Karpas-422 (cell line): ENCODE results near the gene ALX3. TPM values are rescaled to one million over a fixed set of nuclear protein-coding genes. Genes with fewer than 3 reads are reported as not detected.
"Not testable (repeated sequence)": the region's sequence is repeated elsewhere in the genome, so short reads cannot be mapped to it uniquely, and the experiment has no call there.

Experiments used
- DNase-seq: peaks from one replicate; pipeline ENCODE4 v3.0.0-alpha.2; 2015
- H2AFZ ChIP-seq: fragments of 200-600 bp; sonication (generic); 2 replicates; pipeline ENCODE4 v1.6.1; 2014; ENCODE audit warnings: antibody characterized with exemption, low read length, mixed read lengths
- H3K27ac ChIP-seq: fragments of 200-600 bp; sonication (generic); 2 replicates; pipeline ENCODE4 v1.5.1; 2014; ENCODE audit warnings: mild to moderate bottlenecking, low read length, moderate library complexity
- H3K27me3 ChIP-seq: fragments of 200-600 bp; sonication (generic); 2 replicates; pipeline ENCODE4 v1.6.1; 2014; ENCODE audit warnings: low read length, mixed read lengths
- H3K36me3 ChIP-seq: fragments of 200-600 bp; sonication (generic); 2 replicates; pipeline ENCODE4 v1.6.1; 2014; ENCODE audit warnings: low read length, mixed read lengths; ENCODE audit not compliant: insufficient read depth
- H3K4me1 ChIP-seq: fragments of 200-600 bp; sonication (generic); 2 replicates; pipeline ENCODE4 v1.6.1; 2014; ENCODE audit warnings: mild to moderate bottlenecking, low read length, mixed read lengths
- H3K4me2 ChIP-seq: fragments of 200-600 bp; sonication (generic); 2 replicates; pipeline ENCODE4 v1.6.1; 2014; ENCODE audit warnings: low read length, low read depth, mild to moderate bottlenecking; ENCODE audit not compliant: poor library complexity, severe bottlenecking
- H3K4me3 ChIP-seq: fragments of 200-600 bp; sonication (generic); 2 replicates; pipeline ENCODE4 v1.5.1; 2014; ENCODE audit warnings: mild to moderate bottlenecking, antibody characterized with exemption, low read length, mixed read lengths
- H3K79me2 ChIP-seq: fragments of 200-600 bp; sonication (generic); 2 replicates; pipeline ENCODE4 v1.6.1; 2014; ENCODE audit warnings: mild to moderate bottlenecking, low read length, mixed read lengths
- H3K9ac ChIP-seq: fragments of 200-600 bp; sonication (generic); 2 replicates; pipeline ENCODE4 v1.6.0; 2014; ENCODE audit warnings: low read length
- H3K9me2 ChIP-seq: fragments of 200-600 bp; sonication (generic), shearing (Covaris generic); replicated peaks from 2 replicates; pipeline ENCODE4 v1.6.0; 2014; ENCODE audit warnings: mild to moderate bottlenecking, low read length, moderate library complexity; ENCODE audit not compliant: insufficient read depth
- H3K9me3 ChIP-seq: fragments of 300-700, 200-600 bp; sonication (generic); 2 replicates; pipeline ENCODE4 v1.6.1; 2014; ENCODE audit warnings: low read length, mixed read lengths
- H4K20me1 ChIP-seq: fragments of 200-600 bp; sonication (generic); 2 replicates; pipeline ENCODE4 v1.6.1; 2014; ENCODE audit warnings: mild to moderate bottlenecking, antibody characterized with exemption, low read length, low read depth; ENCODE audit not compliant: insufficient read depth
- total RNA-seq: library from RNA; depleted of rRNA; stranded (reverse); fragments of >200 nt; shearing (Covaris generic); gene quantifications from 2 replicates; pipeline ENCODE4 v1.2.3, GENCODE V29; 2014; ENCODE audit warnings: low replicate concordance

Gene ALX3
- total RNA-seq, 1 experiment from 2014 or later: not detected

GRCh38 chr1:110086961-110087360 is 16.5 kb upstream of the ALX3 start:
- Histone ChIP-seq H3K27ac (peak overlapping the region; percentile 87), H3K27me3 (no peaks in the 10 kb centered on the region), H3K36me3 (no peaks in the 10 kb centered on the region), H3K79me2 (no peaks in the 10 kb centered on the region), H2AFZ (no peak overlapping the region), H3K4me3 (no peak overlapping the region), H3K9me2 (no peaks in the 10 kb centered on the region), H3K9me3 (no peaks in the 10 kb centered on the region), H3K9ac (peak overlapping the region; percentile 36), H3K4me2 (peak overlapping the region; percentile 19), H4K20me1 (no peaks in the 10 kb centered on the region), H3K4me1 (peaks cover 96% of the 10 kb centered on the region)
- DNase-seq: no peak

GRCh38 chr1:110085671-110086070 is 15.2 kb upstream of the ALX3 start:
- Histone ChIP-seq H3K4me2 (no peak overlapping the region), H3K27me3 (no peaks in the 10 kb centered on the region), H4K20me1 (no peaks in the 10 kb centered on the region), H3K9ac (no peak overlapping the region), H3K4me3 (no peak overlapping the region), H3K27ac (peak overlapping the region; percentile 87), H3K79me2 (no peaks in the 10 kb centered on the region), H2AFZ (no peak overlapping the region), H3K36me3 (no peaks in the 10 kb centered on the region), H3K4me1 (peaks cover 94% of the 10 kb centered on the region), H3K9me2 (no peaks in the 10 kb centered on the region), H3K9me3 (no peaks in the 10 kb centered on the region)
- DNase-seq: no peak

GRCh38 chr1:110084227-110085078 is 14.0 kb upstream of the ALX3 start:
- Histone ChIP-seq H3K27me3 (no peaks in the 10 kb centered on the region), H2AFZ (0 out of 2 replicates have a peak overlapping the region, but pooled peaks have one; percentile 5), H3K4me3 (peak overlapping the region; percentile 33; the same call in 1 of the 2 replicates)

GRCh38 chr1:110083866-110084226 is 13.4 kb upstream of the ALX3 start:
- no peak overlapping the region for H2AFZ ChIP-seq
- H3K9me2 ChIP-seq: no peaks in the 10 kb centered on the region
- H4K20me1 ChIP-seq: no peaks in the 10 kb centered on the region
- DNase-seq: no peak
- no peaks in the 10 kb centered on the region for H3K27me3 ChIP-seq
- no peak overlapping the region for H3K4me2 ChIP-seq
- H3K27ac ChIP-seq: no peak overlapping the region
- peaks cover 85% of the 10 kb centered on the region for H3K4me1 ChIP-seq
- no peaks in the 10 kb centered on the region for H3K36me3 ChIP-seq
- H3K79me2 ChIP-seq: no peaks in the 10 kb centered on the region
- H3K9me3 ChIP-seq: no peaks in the 10 kb centered on the region
- no peak overlapping the region for H3K4me3 ChIP-seq
- H3K9ac ChIP-seq: no peak overlapping the region

More at GRCh38 chr1:110084227-110085078, 14.0 kb upstream of the ALX3 start:
- Histone ChIP-seq H4K20me1 (no peaks in the 10 kb centered on the region), H3K9me2 (no peaks in the 10 kb centered on the region), H3K4me1 (peaks cover 91% of the 10 kb centered on the region), H3K9ac (peak overlapping the region; percentile 7; the same call in 1 of the 2 replicates), H3K4me2 (peak overlapping the region; percentile 39), H3K27ac (peak overlapping the region; percentile 87), H3K79me2 (no peaks in the 10 kb centered on the region), H3K9me3 (no peaks in the 10 kb centered on the region), H3K36me3 (no peaks in the 10 kb centered on the region)
- no peak for DNase-seq

- H4K20me1 ChIP-seq: no peaks in the 10 kb centered on the region
- H3K27ac ChIP-seq: peak overlapping the region; percentile 23; the same call in 1 of the 2 replicates
- no peak overlapping the region for H3K4me3 ChIP-seq
- H3K9me3 ChIP-seq: no peaks in the 10 kb centered on the region
- no peak overlapping the region for H3K9ac ChIP-seq
- no peaks in the 10 kb centered on the region for H3K27me3 ChIP-seq
- no peak for DNase-seq
- H2AFZ ChIP-seq: no peak overlapping the region
- H3K4me1 ChIP-seq: peaks cover 79% of the 10 kb centered on the region
- no peaks in the 10 kb centered on the region for H3K79me2 ChIP-seq
- no peaks in the 10 kb centered on the region for H3K9me2 ChIP-seq
- H3K4me2 ChIP-seq: no peak overlapping the region
- H3K36me3 ChIP-seq: no peaks in the 10 kb centered on the region
Measured at GRCh38 chr1:110083061-110083865, 12.8 kb upstream of the ALX3 start.

- DNase-seq: no peak
- H3K9me2 ChIP-seq: no peaks in the 10 kb centered on the region
- peaks cover 71% of the 10 kb centered on the region for H3K4me1 ChIP-seq
- peak overlapping the region; percentile 19; the same call in 1 of the 2 replicates for H3K9ac ChIP-seq
- no peaks in the 10 kb centered on the region for H3K9me3 ChIP-seq
- H3K79me2 ChIP-seq: no peaks in the 10 kb centered on the region
- H3K27me3 ChIP-seq: no peaks in the 10 kb centered on the region
- H3K36me3 ChIP-seq: no peaks in the 10 kb centered on the region
- no peak overlapping the region for H3K4me2 ChIP-seq
- H3K4me3 ChIP-seq: no peak overlapping the region
- H3K27ac ChIP-seq: peak overlapping the region; percentile 23; the same call in 1 of the 2 replicates
- no peaks in the 10 kb centered on the region for H4K20me1 ChIP-seq
- no peak overlapping the region for H2AFZ ChIP-seq
Measured at GRCh38 chr1:110082477-110082876, 12.0 kb upstream of the ALX3 start.

- H2AFZ ChIP-seq: no peak overlapping the region
Measured at GRCh38 chr1:110081061-110081460, 10.6 kb upstream of the ALX3 start.

GRCh38 chr1:110079995-110080394 is 9.5 kb upstream of the ALX3 start:
- not testable (repeated sequence) for H3K36me3 ChIP-seq, H3K9me2 ChIP-seq, H3K27me3 ChIP-seq, H2AFZ ChIP-seq, H3K27ac ChIP-seq, H3K4me3 ChIP-seq, DNase-seq, H3K9me3 ChIP-seq, H3K9ac ChIP-seq, H3K79me2 ChIP-seq, H3K4me2 ChIP-seq, H4K20me1 ChIP-seq
- H3K4me1 ChIP-seq: peaks cover 47% of the 10 kb centered on the region

More at GRCh38 chr1:110081061-110081460, 10.6 kb upstream of the ALX3 start:
- H3K36me3 ChIP-seq: no peaks in the 10 kb centered on the region
- no peaks in the 10 kb centered on the region for H4K20me1 ChIP-seq
- H3K9ac ChIP-seq: peak overlapping the region; percentile 22; the same call in 1 of the 2 replicates
- H3K27ac ChIP-seq: peak overlapping the region; percentile 45
- no peaks in the 10 kb centered on the region for H3K79me2 ChIP-seq
- H3K4me3 ChIP-seq: no peak overlapping the region
- H3K4me1 ChIP-seq: peaks cover 57% of the 10 kb centered on the region
- DNase-seq: no peak
- no peak overlapping the region for H3K4me2 ChIP-seq
- H3K9me2 ChIP-seq: no peaks in the 10 kb centered on the region
- H3K27me3 ChIP-seq: no peaks in the 10 kb centered on the region
- no peaks in the 10 kb centered on the region for H3K9me3 ChIP-seq
